ENCODE data around the gene DMRTA1.
"Not testable (repeated sequence)": the region's sequence is repeated elsewhere in the genome, so short reads cannot be mapped to it uniquely, and the experiment has no call there.

Gene DMRTA1

DNA sequence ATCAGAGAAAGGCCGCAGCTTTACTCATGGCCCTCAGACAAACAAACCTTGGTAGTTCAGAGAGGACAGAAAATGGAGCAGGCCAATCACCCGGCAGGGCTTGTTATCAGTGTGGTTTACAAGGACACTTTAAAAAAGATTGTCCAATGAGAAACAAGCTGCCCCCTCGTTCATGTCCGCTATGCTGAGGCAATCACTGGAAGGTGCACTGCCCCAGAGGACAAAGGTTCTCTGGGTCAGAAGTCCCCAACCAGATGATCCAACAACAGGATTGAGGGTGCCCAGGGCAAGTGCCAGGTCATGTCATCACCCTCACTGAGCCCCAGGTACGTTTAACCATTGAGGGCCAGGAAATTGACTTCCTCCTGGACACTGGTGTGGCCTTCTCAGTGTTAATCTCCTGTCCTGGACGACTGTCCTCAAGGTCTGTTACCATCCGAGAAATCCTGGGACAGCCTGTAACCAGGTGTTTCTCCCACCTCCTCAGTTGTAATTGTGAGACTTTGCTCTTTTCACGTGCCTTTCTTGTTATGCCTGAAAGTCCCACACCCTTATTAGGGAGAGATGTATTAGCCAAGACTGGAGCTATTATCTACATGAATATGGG, 9.1 kb upstream of the DMRTA1 start:
- not testable (repeated sequence) for H3K4me2 ChIP-seq (ENCODE audit: low read length); H3K4me3 ChIP-seq (ENCODE audit: low read depth, low read length); H2AK5ac ChIP-seq (ENCODE audit: low read length); H3K14ac ChIP-seq (ENCODE audit: low read length); H2BK120ac ChIP-seq (ENCODE audit: insufficient read depth, low read length, poor library complexity); H4K12ac ChIP-seq (ENCODE audit: low read depth, low read length); H3K27me3 ChIP-seq (ENCODE audit: insufficient read depth, low read length); H3K9ac ChIP-seq (ENCODE audit: low read length); H3K27ac ChIP-seq (ENCODE audit: low read depth, low read length); H4K91ac ChIP-seq (ENCODE audit: low read depth, low read length); DNase-seq; H2BK5ac ChIP-seq (ENCODE audit: low read depth, low read length, poor library complexity); H3K23ac ChIP-seq (ENCODE audit: low read length); H4K8ac ChIP-seq (ENCODE audit: low read depth, low read length); H3K79me2 ChIP-seq (ENCODE audit: control insufficient read depth, insufficient read depth, low read length, poor library complexity); H2AFZ ChIP-seq (ENCODE audit: insufficient read depth, low read length, poor library complexity); H3K36me3 ChIP-seq (ENCODE audit: control insufficient read depth in 1 of 2, insufficient read depth in 2 of 2, low read length in 2 of 2); H3K79me1 ChIP-seq (ENCODE audit: low read length); H3K18ac ChIP-seq (ENCODE audit: low read length); H3K4ac ChIP-seq (ENCODE audit: low read depth, low read length); H3K9me3 ChIP-seq (ENCODE audit: insufficient read depth, low read depth, low read length); H3K4me1 ChIP-seq (ENCODE audit: control insufficient read depth in 1 of 2, insufficient read depth in 2 of 2, low read length in 2 of 2); H2BK12ac ChIP-seq (ENCODE audit: low read length)
- WGBS (ENCODE audit: extremely low coverage, insufficient coverage, insufficient read length) = no CpG with 5 or more reads among the region's 8 CpGs

GRCh38 chr9:22440841-22441240, 5.8 kb upstream of the DMRTA1 start:
- WGBS (ENCODE audit: extremely low coverage, insufficient coverage, insufficient read length) = no CpG with 5 or more reads among the region's 16 CpGs

GRCh38 chr9:22446950-22447617, 460 bp downstream of the DMRTA1 start:
- no CpG with 5 or more reads among the region's 70 CpGs for WGBS (ENCODE audit: extremely low coverage, insufficient coverage, insufficient read length)

More at GRCh38 chr9:22440841-22441240, 5.8 kb upstream of the DMRTA1 start:
- no peak overlapping the region for H3K14ac ChIP-seq (ENCODE audit: low read length)
- H3K9me3 ChIP-seq (ENCODE audit: insufficient read depth, low read depth, low read length) = no peaks in the 10 kb centered on the region
- H3K4me1 ChIP-seq (ENCODE audit: control insufficient read depth in 1 of 2, insufficient read depth in 2 of 2, low read length in 2 of 2) = no peaks in the 10 kb centered on the region
- H2BK120ac ChIP-seq (ENCODE audit: insufficient read depth, low read length, poor library complexity) = no peak overlapping the region
- H3K9ac ChIP-seq (ENCODE audit: low read length) = no peak overlapping the region
- H3K79me2 ChIP-seq (ENCODE audit: control insufficient read depth, insufficient read depth, low read length, poor library complexity) = no peaks in the 10 kb centered on the region
- no peak overlapping the region for H3K4me3 ChIP-seq (ENCODE audit: low read depth, low read length)
- H2BK12ac ChIP-seq (ENCODE audit: low read length) = no peak overlapping the region
- no peaks in the 10 kb centered on the region for H3K36me3 ChIP-seq (ENCODE audit: control insufficient read depth in 1 of 2, insufficient read depth in 2 of 2, low read length in 2 of 2)
- no peak overlapping the region for H3K27ac ChIP-seq (ENCODE audit: low read depth, low read length)
- no peak overlapping the region for H4K12ac ChIP-seq (ENCODE audit: low read depth, low read length)
- no peak overlapping the region for H4K91ac ChIP-seq (ENCODE audit: low read depth, low read length)
- no peak for DNase-seq
- no peaks in the 10 kb centered on the region for H3K79me1 ChIP-seq (ENCODE audit: low read length)
- no peak overlapping the region for H3K4ac ChIP-seq (ENCODE audit: low read depth, low read length)
- no peak overlapping the region for H3K4me2 ChIP-seq (ENCODE audit: low read length)
- no peak overlapping the region for H2BK5ac ChIP-seq (ENCODE audit: low read depth, low read length, poor library complexity)
- H3K23ac ChIP-seq (ENCODE audit: low read length) = no peak overlapping the region
- H4K8ac ChIP-seq (ENCODE audit: low read depth, low read length) = no peak overlapping the region
- no peak overlapping the region for H2AFZ ChIP-seq (ENCODE audit: insufficient read depth, low read length, poor library complexity)
- no peak overlapping the region for H3K18ac ChIP-seq (ENCODE audit: low read length)
- H3K27me3 ChIP-seq (ENCODE audit: insufficient read depth, low read length) = no peaks in the 10 kb centered on the region
- no peak overlapping the region for H2AK5ac ChIP-seq (ENCODE audit: low read length)

DNA sequence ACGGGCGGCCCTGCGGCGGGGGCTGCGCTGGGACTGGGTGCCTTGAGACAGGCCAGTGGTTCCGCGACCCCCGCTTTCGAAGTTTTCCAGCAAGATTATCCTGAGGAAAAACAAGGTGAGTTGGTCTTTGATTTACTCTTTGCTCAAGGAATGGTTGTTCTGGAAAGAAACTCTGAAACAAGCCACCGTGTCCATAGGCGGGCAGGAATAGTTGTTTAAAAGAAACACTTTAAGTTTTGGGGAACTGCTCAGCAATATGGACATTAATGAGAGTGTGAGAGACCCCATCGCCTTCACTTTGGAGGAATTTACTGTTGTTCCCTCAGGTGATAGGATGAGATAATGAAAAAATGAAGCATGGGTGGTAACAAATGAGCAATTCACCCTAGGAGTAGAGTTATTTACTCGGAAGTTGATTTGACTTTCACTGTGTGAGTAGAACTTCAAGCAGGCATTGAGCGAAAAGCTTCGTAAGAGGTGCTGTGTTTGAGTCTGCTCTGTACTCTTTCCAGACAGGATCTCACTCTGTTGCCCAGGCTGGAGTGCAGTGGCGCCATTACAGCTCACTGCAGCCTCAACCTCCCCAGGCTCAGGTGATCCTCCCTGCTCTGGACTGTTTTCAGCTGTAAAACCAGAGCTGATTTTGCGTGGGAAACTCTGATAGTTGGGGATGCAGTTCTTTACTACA, 1.1 kb downstream of the DMRTA1 start:
- Histone ChIP-seq H4K12ac (ENCODE audit: low read depth, low read length) (peak overlapping the region; percentile 4), H3K27me3 (ENCODE audit: insufficient read depth, low read length) (no peaks in the 10 kb centered on the region), H3K4ac (ENCODE audit: low read depth, low read length) (no peak overlapping the region), H3K18ac (ENCODE audit: low read length) (no peak overlapping the region), H3K9me3 (ENCODE audit: insufficient read depth, low read depth, low read length) (no peaks in the 10 kb centered on the region), H3K79me2 (ENCODE audit: control insufficient read depth, insufficient read depth, low read length, poor library complexity) (peaks cover 3% of the 10 kb centered on the region), H2BK12ac (ENCODE audit: low read length) (no peak overlapping the region), H3K4me2 (ENCODE audit: low read length) (peak overlapping the region; percentile 95), H3K36me3 (ENCODE audit: control insufficient read depth in 1 of 2, insufficient read depth in 2 of 2, low read length in 2 of 2) (no peaks in the 10 kb centered on the region), H2AFZ (ENCODE audit: insufficient read depth, low read length, poor library complexity) (peak overlapping the region; percentile 85), H3K14ac (ENCODE audit: low read length) (no peak overlapping the region), H4K91ac (ENCODE audit: low read depth, low read length) (peak overlapping the region; percentile 48), H2BK5ac (ENCODE audit: low read depth, low read length, poor library complexity) (peak overlapping the region; percentile 43), H4K8ac (ENCODE audit: low read depth, low read length) (peak overlapping the region; percentile 72), H3K79me1 (ENCODE audit: low read length) (peaks cover 8% of the 10 kb centered on the region), H2BK120ac (ENCODE audit: insufficient read depth, low read length, poor library complexity) (no peak overlapping the region), H3K4me3 (ENCODE audit: low read depth, low read length) (peak overlapping the region; percentile 74), H3K27ac (ENCODE audit: low read depth, low read length) (peak overlapping the region; percentile 24), H3K4me1 (ENCODE audit: control insufficient read depth in 1 of 2, insufficient read depth in 2 of 2, low read length in 2 of 2) (peaks cover 0 to 4% of the 10 kb centered on the region in 2 experiments), H3K9ac (ENCODE audit: low read length) (peak overlapping the region; percentile 64), H2AK5ac (ENCODE audit: low read length) (no peak overlapping the region), H3K23ac (ENCODE audit: low read length) (no peak overlapping the region)
- DNase-seq = no peak
- no CpG with 5 or more reads among the region's 17 CpGs for WGBS (ENCODE audit: extremely low coverage, insufficient coverage, insufficient read length)

More at GRCh38 chr9:22446950-22447617, 460 bp downstream of the DMRTA1 start:
- H3K79me2 ChIP-seq (ENCODE audit: control insufficient read depth, insufficient read depth, low read length, poor library complexity) = peaks cover 3% of the 10 kb centered on the region
- no peak overlapping the region for H3K4ac ChIP-seq (ENCODE audit: low read depth, low read length)
- H3K9me3 ChIP-seq (ENCODE audit: insufficient read depth, low read depth, low read length) = no peaks in the 10 kb centered on the region
- H2AK5ac ChIP-seq (ENCODE audit: low read length) = no peak overlapping the region
- peak overlapping the region; percentile 48 for H4K91ac ChIP-seq (ENCODE audit: low read depth, low read length)
- peak overlapping the region; percentile 85 for H2AFZ ChIP-seq (ENCODE audit: insufficient read depth, low read length, poor library complexity)
- H3K23ac ChIP-seq (ENCODE audit: low read length) = no peak overlapping the region
- peak overlapping the region; percentile 32 for H3K14ac ChIP-seq (ENCODE audit: low read length)
- no peak overlapping the region for H2BK120ac ChIP-seq (ENCODE audit: insufficient read depth, low read length, poor library complexity)
- peak overlapping the region; percentile 24 for H3K27ac ChIP-seq (ENCODE audit: low read depth, low read length)
- DNase-seq = peak; percentile 17 to 57
- peak overlapping the region; percentile 41 for H3K18ac ChIP-seq (ENCODE audit: low read length)
- peak overlapping the region; percentile 74 for H3K4me3 ChIP-seq (ENCODE audit: low read depth, low read length)
- peaks cover 8% of the 10 kb centered on the region for H3K79me1 ChIP-seq (ENCODE audit: low read length)
- peak overlapping the region; percentile 64 for H3K9ac ChIP-seq (ENCODE audit: low read length)
- peak overlapping the region; percentile 72 for H4K8ac ChIP-seq (ENCODE audit: low read depth, low read length)
- no peak overlapping the region for H2BK12ac ChIP-seq (ENCODE audit: low read length)
- H3K27me3 ChIP-seq (ENCODE audit: insufficient read depth, low read length) = no peaks in the 10 kb centered on the region
- H2BK5ac ChIP-seq (ENCODE audit: low read depth, low read length, poor library complexity) = peak overlapping the region; percentile 43
- H3K36me3 ChIP-seq (ENCODE audit: control insufficient read depth in 1 of 2, insufficient read depth in 2 of 2, low read length in 2 of 2) = no peaks in the 10 kb centered on the region
- H3K4me1 ChIP-seq (ENCODE audit: control insufficient read depth in 1 of 2, insufficient read depth in 2 of 2, low read length in 2 of 2) = peaks cover 0 to 4% of the 10 kb centered on the region in 2 experiments
- no peak overlapping the region for H4K12ac ChIP-seq (ENCODE audit: low read depth, low read length)
- peak overlapping the region; percentile 95 for H3K4me2 ChIP-seq (ENCODE audit: low read length)

Measured in trophoblast cell (in vitro differentiated cells and primary cell).